SK-N-SH (cell line): ENCODE measurements around the gene LENG8. TPM values are rescaled to one million over a fixed set of nuclear protein-coding genes. Genes with fewer than 3 reads are reported as not detected.

Experiments used
- CTCF ChIA-PET: fragments of 300-600, 350-600 bp; formaldehyde crosslinking; extraction: SDS; loops from one replicate; lab custom pipeline; 2021; lab: Yijun Ruan, JAX
- POLR2A ChIA-PET: fragments of 350-600 bp; sonication (Branson Sonifier 250); formaldehyde crosslinking; extraction: SDS; loops from one replicate; lab custom pipeline; 2020; ENCODE audit warnings: antibody characterized with exemption, inconsistent platforms; lab: Yijun Ruan, JAX
- DNase-seq: peaks from one replicate; pipeline ENCODE4 v3.0.0; 2012
- H2AFZ ChIP-seq: fragments of 200-600 bp; sonication (generic); 2 replicates; pipeline ENCODE4 v1.8.1; 2016; ENCODE audit warnings: antibody characterized with exemption, mild to moderate bottlenecking, low read depth
- H3F3A ChIP-seq: fragments of 200-600 bp; sonication (generic); replicated peaks from 2 replicates; pipeline ENCODE3; 2016; ENCODE audit warnings: antibody characterized with exemption, mild to moderate bottlenecking; ENCODE audit not compliant: insufficient read depth
- H3K27ac ChIP-seq, 2 experiments: fragments of 200-500 bp in 1 of 2; fragments of 200-600 bp in 1 of 2; sonication (Bioruptor generic) in 1 of 2; sonication (generic), shearing (Covaris generic) in 1 of 2; 2 replicates each; pipeline versions ENCODE4 v1.5.1 to v1.6.1; 2014 to 2016; ENCODE audit warnings: low read depth in 2 of 2, inconsistent platforms in 1 of 2, low read length in 1 of 2, mild to moderate bottlenecking in 1 of 2, mixed read lengths in 1 of 2
- H3K27me3 ChIP-seq: fragments of 200-600 bp; sonication (generic), shearing (Covaris generic); 2 replicates; pipeline ENCODE4 v1.6.1; 2016; ENCODE audit warnings: mixed run types; ENCODE audit not compliant: insufficient read depth
- H3K36me3 ChIP-seq, 2 experiments: fragments of 200-500 bp in 1 of 2; fragments of 200-600 bp in 1 of 2; sonication (Bioruptor generic) in 1 of 2; sonication (generic) in 1 of 2; replicated peaks in 1 of 2; 2 replicates each; pipeline versions ENCODE3 to v1.5.1; 2014 to 2016; ENCODE audit warnings: low read length in 1 of 2, mild to moderate bottlenecking in 1 of 2; ENCODE audit not compliant: insufficient read depth in 2 of 2, control insufficient read depth in 1 of 2
- H3K4me1 ChIP-seq, 2 experiments: fragments of 200-500 bp in 1 of 2; fragments of 200-600 bp in 1 of 2; sonication (Bioruptor generic) in 1 of 2; sonication (generic), shearing (Covaris generic) in 1 of 2; 2 replicates each; pipeline versions ENCODE4 v1.5.1 to v1.6.1; 2014 to 2016; ENCODE audit warnings: low read depth in 1 of 2, low read length in 1 of 2, mixed run types in 1 of 2; ENCODE audit not compliant: insufficient read depth in 2 of 2, control insufficient read depth in 1 of 2
- H3K4me2 ChIP-seq: fragments of 200-600 bp; sonication (generic), shearing (Covaris generic); 2 replicates; pipeline ENCODE4 v1.6.1; 2017; ENCODE audit warnings: mixed run types
- H3K4me3 ChIP-seq, 2 experiments: fragments of 200-500 bp in 1 of 2; fragments of 200-600 bp in 1 of 2; sonication (Bioruptor generic) in 1 of 2; sonication (generic), shearing (Covaris generic) in 1 of 2; 2 replicates each; pipeline versions ENCODE4 v1.5.1 to v1.8.1; 2014 to 2016; ENCODE audit warnings: low read depth in 2 of 2, inconsistent platforms in 1 of 2, low read length in 1 of 2, mild to moderate bottlenecking in 1 of 2, mixed read lengths in 1 of 2, moderate library complexity in 1 of 2
- H3K79me2 ChIP-seq: fragments of 200-600 bp; sonication (generic); 2 replicates; pipeline ENCODE4 v1.8.1; 2017; ENCODE audit warnings: mild to moderate bottlenecking; ENCODE audit not compliant: insufficient read depth
- H3K9ac ChIP-seq: fragments of 200-600 bp; sonication (generic); 2 replicates; pipeline ENCODE4 v1.6.1; 2017; ENCODE audit warnings: mixed run types
- H3K9me2 ChIP-seq: fragments of 200-600 bp; sonication (generic); 2 replicates; pipeline ENCODE4 v1.6.1; 2017; ENCODE audit warnings: mixed run types
- H3K9me3 ChIP-seq: fragments of 200-600 bp; sonication (generic); 2 replicates; pipeline ENCODE4 v1.6.1; 2017; ENCODE audit warnings: mixed run types, mild to moderate bottlenecking, moderate library complexity
- H4K20me1 ChIP-seq: fragments of 200-600 bp; sonication (generic); 2 replicates; pipeline ENCODE4 v1.6.1; 2017; ENCODE audit warnings: mild to moderate bottlenecking, mixed run types; ENCODE audit not compliant: insufficient read depth
- CTCF ChIP-seq: fragments of 200-600 bp; sonication (generic); IDR thresholded peaks from 2 replicates; pipeline ENCODE4 v1.6.1; 2017; ENCODE audit warnings: antibody characterized with exemption, mild to moderate bottlenecking, moderate library complexity
- ELF1 ChIP-seq: IDR thresholded peaks from 2 replicates; pipeline ENCODE4 v1.4.0; 2012
- EZH2phosphoT487 ChIP-seq: fragments of 200-600 bp; sonication (generic); IDR thresholded peaks from 2 replicates; pipeline ENCODE4 v1.6.1; 2017; ENCODE audit warnings: low read depth, mixed run types, mild to moderate bottlenecking, antibody characterized with exemption, moderate library complexity, borderline replicate concordance
- FOXM1 ChIP-seq: IDR thresholded peaks from 2 replicates; pipeline ENCODE4 v1.4.0; 2012; ENCODE audit warnings: low read depth, mild to moderate bottlenecking
- GABPA ChIP-seq: IDR thresholded peaks from 2 replicates; pipeline ENCODE4 v1.4.0; 2012; ENCODE audit warnings: low read depth, mild to moderate bottlenecking
- JUND ChIP-seq: IDR thresholded peaks from 2 replicates; pipeline ENCODE4 v1.4.0; 2012
- NFIC ChIP-seq: IDR thresholded peaks from 2 replicates; pipeline ENCODE4 v1.4.0; 2012; ENCODE audit warnings: borderline replicate concordance
- NRF1 ChIP-seq: IDR thresholded peaks from 2 replicates; pipeline ENCODE4 v1.6.1; 2012; ENCODE audit warnings: low read depth, mild to moderate bottlenecking, low read length
- POLR2AphosphoS5 ChIP-seq: IDR thresholded peaks from 2 replicates; pipeline ENCODE4 v1.6.1; 2012; ENCODE audit warnings: low read depth, low read length
- RXRA ChIP-seq: IDR thresholded peaks from 2 replicates; pipeline ENCODE4 v1.4.0; 2012; ENCODE audit warnings: low read depth, mild to moderate bottlenecking, borderline replicate concordance
- TAF1 ChIP-seq: IDR thresholded peaks from 2 replicates; pipeline ENCODE4 v1.6.1; 2012; ENCODE audit warnings: low read depth, mild to moderate bottlenecking, low read length, moderate library complexity, borderline replicate concordance
- TCF12 ChIP-seq: IDR thresholded peaks from 2 replicates; pipeline ENCODE4 v1.4.0; 2012
- TEAD4 ChIP-seq: IDR thresholded peaks from 2 replicates; pipeline ENCODE4 v1.4.0; 2012; ENCODE audit warnings: mild to moderate bottlenecking, borderline replicate concordance; ENCODE audit not compliant: insufficient read depth
- YY1 ChIP-seq: IDR thresholded peaks from 2 replicates; pipeline ENCODE4 v1.4.0; 2012; ENCODE audit warnings: low read depth, mild to moderate bottlenecking
- WGBS: methylation state at CpG from one replicate; pipeline ENCODE4 v1.1.6; 2017; ENCODE audit warnings: low lambda C conversion rate; 5-methylcytosine and 5-hydroxymethylcytosine counted together
- polyA plus RNA-seq, 3 experiments: library from polyadenylated mRNA; depleted of rRNA; stranded (reverse); fragments of >200 nt; gene quantifications; 2 replicates each; pipeline ENCODE4 v1.2.3, GENCODE V29; 2012
- TF ChIP-seq, protein P1 (sequence below): IDR thresholded peaks from 2 replicates; pipeline ENCODE4 v1.6.1; 2012; ENCODE audit warnings: mild to moderate bottlenecking, low read depth, low read length, moderate library complexity
- TF ChIP-seq, protein P2 (sequence below): IDR thresholded peaks from 2 replicates; pipeline ENCODE4 v1.4.0; 2012; ENCODE audit warnings: low read depth, borderline replicate concordance
- TF ChIP-seq, protein P3 (sequence below): IDR thresholded peaks from 2 replicates; pipeline ENCODE4 v1.4.0; 2012; ENCODE audit warnings: low read depth, borderline replicate concordance

Gene LENG8
- polyA plus RNA-seq, 1 of the 3 experiments (the other 2 are of a cell fraction), result 84.0 TPM

DNA sequence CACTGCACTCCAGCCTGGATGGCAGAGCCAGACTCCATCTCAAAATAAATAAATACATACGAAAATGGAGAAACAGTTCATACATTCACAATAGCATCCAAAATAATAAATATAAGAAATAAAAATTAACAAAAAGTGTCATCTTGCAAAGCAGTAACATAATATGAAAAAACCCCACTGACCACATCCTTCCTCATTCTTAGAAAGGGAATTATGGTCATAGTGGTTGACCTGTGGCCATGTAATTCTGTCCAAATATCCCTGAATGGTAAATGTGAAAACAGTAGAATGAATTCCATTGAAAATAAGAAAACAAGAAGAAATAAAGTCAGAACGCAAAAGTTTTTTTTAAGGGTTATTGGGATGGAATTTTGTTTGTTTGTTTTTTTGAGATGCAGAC is 31.1 kb downstream of the LENG8 start:
- WGBS, result 27% methylated on average over 2 of the region's 2 CpGs
- POLR2A ChIA-PET, result no interaction called here

DNA sequence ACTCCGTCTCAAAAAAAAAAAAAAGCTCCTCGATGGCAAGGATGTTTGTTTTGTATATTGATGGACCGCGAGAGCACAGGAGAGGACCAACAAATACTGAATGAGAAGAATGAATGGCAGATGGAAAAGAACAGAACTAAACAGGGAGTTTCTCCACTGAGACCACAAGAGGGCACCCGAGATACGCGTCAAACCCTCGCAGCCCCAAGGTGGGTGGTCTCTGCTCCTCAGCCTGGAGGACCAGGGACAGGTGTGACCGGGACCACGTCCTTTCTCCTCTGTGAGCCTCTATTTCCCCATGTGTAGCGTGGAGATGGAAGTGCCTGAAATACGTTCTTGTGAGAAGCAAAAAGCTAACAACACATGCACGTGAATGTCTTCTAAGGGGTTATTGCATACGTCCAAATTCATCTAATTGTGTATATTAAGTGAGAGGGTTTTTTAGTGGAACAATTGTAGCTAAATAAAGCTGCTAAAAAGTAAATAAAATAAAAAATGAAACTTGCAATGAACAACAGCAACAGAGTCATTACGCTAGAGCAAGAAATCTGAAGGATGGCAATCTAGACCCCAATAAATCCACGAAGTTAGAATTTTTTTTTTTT is 32.4 kb downstream of the LENG8 start:
- H2AFZ ChIP-seq, result no peak overlapping the region
- no peaks in the 10 kb centered on the region for H4K20me1 ChIP-seq
- peak; percentile 65 for DNase-seq
- H3K4me3 ChIP-seq, result peak overlapping the region in 1 of 2 experiments; percentile 11; a peak in 1 of 4 replicates
- H3K9me2 ChIP-seq, result no peaks in the 10 kb centered on the region
- H3K9ac ChIP-seq, result no peak overlapping the region
- H3K4me1 ChIP-seq, result no peaks in the 10 kb centered on the region
- 10% methylated on average over 16 of the region's 16 CpGs for whole genome bisulfite sequencing
- H3K36me3 ChIP-seq, result no peaks in the 10 kb centered on the region
- H3K9me3 ChIP-seq, result no peaks in the 10 kb centered on the region
- H3K79me2 ChIP-seq, result no peaks in the 10 kb centered on the region
- peaks cover 60% of the 10 kb centered on the region for H3K27me3 ChIP-seq
- no peak overlapping the region for H3K27ac ChIP-seq
- 0 out of 2 replicates have a peak overlapping the region, but pooled peaks have one; percentile 51 for H3K4me2 ChIP-seq
- ChIA-PET CTCF (interaction anchor here (0.7 to 3.0 kb wide), 22 partner anchors 8 to 1305 kb away, joined by 3 to 13 read pairs (median 4); partner anchors contain the start of genes CDC42EP5 and LENG9), POLR2A (no interaction called here)
- H3F3A ChIP-seq, result peaks cover 14% of the 10 kb centered on the region
- TF ChIP-seq POLR2AphosphoS5 (no peak), FOXM1 (no peak), TCF12 (no peak), TAF1 (no peak)
- TF ChIP-seq, protein P1, sequence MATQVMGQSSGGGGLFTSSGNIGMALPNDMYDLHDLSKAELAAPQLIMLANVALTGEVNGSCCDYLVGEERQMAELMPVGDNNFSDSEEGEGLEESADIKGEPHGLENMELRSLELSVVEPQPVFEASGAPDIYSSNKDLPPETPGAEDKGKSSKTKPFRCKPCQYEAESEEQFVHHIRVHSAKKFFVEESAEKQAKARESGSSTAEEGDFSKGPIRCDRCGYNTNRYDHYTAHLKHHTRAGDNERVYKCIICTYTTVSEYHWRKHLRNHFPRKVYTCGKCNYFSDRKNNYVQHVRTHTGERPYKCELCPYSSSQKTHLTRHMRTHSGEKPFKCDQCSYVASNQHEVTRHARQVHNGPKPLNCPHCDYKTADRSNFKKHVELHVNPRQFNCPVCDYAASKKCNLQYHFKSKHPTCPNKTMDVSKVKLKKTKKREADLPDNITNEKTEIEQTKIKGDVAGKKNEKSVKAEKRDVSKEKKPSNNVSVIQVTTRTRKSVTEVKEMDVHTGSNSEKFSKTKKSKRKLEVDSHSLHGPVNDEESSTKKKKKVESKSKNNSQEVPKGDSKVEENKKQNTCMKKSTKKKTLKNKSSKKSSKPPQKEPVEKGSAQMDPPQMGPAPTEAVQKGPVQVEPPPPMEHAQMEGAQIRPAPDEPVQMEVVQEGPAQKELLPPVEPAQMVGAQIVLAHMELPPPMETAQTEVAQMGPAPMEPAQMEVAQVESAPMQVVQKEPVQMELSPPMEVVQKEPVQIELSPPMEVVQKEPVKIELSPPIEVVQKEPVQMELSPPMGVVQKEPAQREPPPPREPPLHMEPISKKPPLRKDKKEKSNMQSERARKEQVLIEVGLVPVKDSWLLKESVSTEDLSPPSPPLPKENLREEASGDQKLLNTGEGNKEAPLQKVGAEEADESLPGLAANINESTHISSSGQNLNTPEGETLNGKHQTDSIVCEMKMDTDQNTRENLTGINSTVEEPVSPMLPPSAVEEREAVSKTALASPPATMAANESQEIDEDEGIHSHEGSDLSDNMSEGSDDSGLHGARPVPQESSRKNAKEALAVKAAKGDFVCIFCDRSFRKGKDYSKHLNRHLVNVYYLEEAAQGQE, result no peak
- TF ChIP-seq, protein P2, sequence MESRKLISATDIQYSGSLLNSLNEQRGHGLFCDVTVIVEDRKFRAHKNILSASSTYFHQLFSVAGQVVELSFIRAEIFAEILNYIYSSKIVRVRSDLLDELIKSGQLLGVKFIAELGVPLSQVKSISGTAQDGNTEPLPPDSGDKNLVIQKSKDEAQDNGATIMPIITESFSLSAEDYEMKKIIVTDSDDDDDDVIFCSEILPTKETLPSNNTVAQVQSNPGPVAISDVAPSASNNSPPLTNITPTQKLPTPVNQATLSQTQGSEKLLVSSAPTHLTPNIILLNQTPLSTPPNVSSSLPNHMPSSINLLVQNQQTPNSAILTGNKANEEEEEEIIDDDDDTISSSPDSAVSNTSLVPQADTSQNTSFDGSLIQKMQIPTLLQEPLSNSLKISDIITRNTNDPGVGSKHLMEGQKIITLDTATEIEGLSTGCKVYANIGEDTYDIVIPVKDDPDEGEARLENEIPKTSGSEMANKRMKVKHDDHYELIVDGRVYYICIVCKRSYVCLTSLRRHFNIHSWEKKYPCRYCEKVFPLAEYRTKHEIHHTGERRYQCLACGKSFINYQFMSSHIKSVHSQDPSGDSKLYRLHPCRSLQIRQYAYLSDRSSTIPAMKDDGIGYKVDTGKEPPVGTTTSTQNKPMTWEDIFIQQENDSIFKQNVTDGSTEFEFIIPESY, result no peak

More for the DNA sequence above, 31.1 kb downstream of the LENG8 start:
- Histone ChIP-seq H3K4me1 (no peaks in the 10 kb centered on the region), H3K4me3 (no peak overlapping the region), H4K20me1 (no peaks in the 10 kb centered on the region), H3K79me2 (no peaks in the 10 kb centered on the region), H3K36me3 (no peaks in the 10 kb centered on the region), H3K9ac (no peak overlapping the region), H3K27me3 (peaks cover 60% of the 10 kb centered on the region), H3K9me3 (no peaks in the 10 kb centered on the region), H3F3A (peaks cover 14% of the 10 kb centered on the region), H3K9me2 (no peaks in the 10 kb centered on the region), H2AFZ (no peak overlapping the region), H3K27ac (no peak overlapping the region), H3K4me2 (no peak overlapping the region)
- DNase-seq, result no peak
- no peak for TF ChIP-seq GABPA
- TF ChIP-seq POLR2AphosphoS5, result no peak
- TF ChIP-seq EZH2phosphoT487, result no peak
- TF ChIP-seq JUND, result no peak
- TF ChIP-seq TAF1, result no peak
- no peak for TF ChIP-seq NFIC
- no peak for TF ChIP-seq YY1
- TF ChIP-seq ELF1, result no peak
- no peak for TF ChIP-seq NRF1
- no peak for TF ChIP-seq FOXM1
- no peak for TF ChIP-seq TEAD4
- TF ChIP-seq, protein P3, sequence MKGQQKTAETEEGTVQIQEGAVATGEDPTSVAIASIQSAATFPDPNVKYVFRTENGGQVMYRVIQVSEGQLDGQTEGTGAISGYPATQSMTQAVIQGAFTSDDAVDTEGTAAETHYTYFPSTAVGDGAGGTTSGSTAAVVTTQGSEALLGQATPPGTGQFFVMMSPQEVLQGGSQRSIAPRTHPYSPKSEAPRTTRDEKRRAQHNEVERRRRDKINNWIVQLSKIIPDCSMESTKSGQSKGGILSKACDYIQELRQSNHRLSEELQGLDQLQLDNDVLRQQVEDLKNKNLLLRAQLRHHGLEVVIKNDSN, result no peak
- TF ChIP-seq CTCF, result no peak
- no peak for TF ChIP-seq RXRA
- CTCF ChIA-PET, result interaction anchor here (1.1 to 3.0 kb wide), 8 partner anchors 10 to 686 kb away, joined by 3 to 13 read pairs (median 5); no protein-coding TSS in a partner anchor
